HCT116 (cell line): ENCODE results near the gene SLC5A7. TPM values are rescaled to one million over a fixed set of nuclear protein-coding genes. Genes with fewer than 3 reads are reported as not detected.

Source experiments
- ATAC-seq: fragments of 200-7000 bp; cut with Tn5 transposase; 2 replicates; pipeline ENCODE4 v1.9.1; 2020; ENCODE audit warnings: mild to moderate bottlenecking, moderate library complexity
- BruUV-seq: library from RNA; stranded (reverse); fragments of 400-500 nt; replicated peaks from 2 replicates; lab custom pipeline; 2021; lab: Mats Ljungman, UMichigan
- CTCF ChIA-PET: fragments of 300-600 bp; sonication (Branson Sonifier 250); formaldehyde crosslinking; loops from one replicate; lab custom pipeline; 2021; ENCODE audit warnings: antibody characterized with exemption; lab: Charles Lee
- POLR2A ChIA-PET: fragments of 300-600, 350-600 bp; sonication (Branson Sonifier 250); formaldehyde crosslinking; loops from one replicate; lab custom pipeline; 2021; ENCODE audit warnings: antibody characterized with exemption; lab: Charles Lee
- RAD21 ChIA-PET, 2 experiments: fragments of 300-600 bp; sonication (Branson Sonifier 250); formaldehyde crosslinking; loops; one replicate each; lab custom pipeline; 2023; ENCODE audit warnings: low total read pairs in 2 of 2; ENCODE audit not compliant: uncharacterized antibody in 2 of 2, unreplicated experiment in 2 of 2, low non-redundant PET in 1 of 2; lab: Charles Lee
- DNase-seq: peaks from one replicate; pipeline ENCODE4 v3.0.0-alpha.2; 2010; ENCODE audit warnings: low read depth, low spot score
- H2AFZ ChIP-seq: fragments of 200-600 bp; shearing (Covaris generic), sonication (generic); 2 replicates; pipeline ENCODE4 v1.6.1; 2017; ENCODE audit warnings: low read depth, mixed run types, mixed read lengths, antibody characterized with exemption, low read length; ENCODE audit not compliant: poor library complexity, severe bottlenecking
- H3K27ac ChIP-seq: 2 replicates; pipeline ENCODE4 v1.5.1; 2012; ENCODE audit warnings: low read depth, low read length
- H3K27me3 ChIP-seq: fragments of 200-600 bp; sonication (generic); 2 replicates; pipeline ENCODE4 v1.6.1; 2016; ENCODE audit warnings: mixed run types, low read length, mixed read lengths; ENCODE audit not compliant: insufficient read depth
- H3K36me3 ChIP-seq, 2 experiments: fragments of 200-500 bp in 1 of 2; fragments of 200-600 bp in 1 of 2; sonication (Bioruptor generic) in 1 of 2; sonication (generic) in 1 of 2; 2 replicates each; pipeline versions ENCODE4 v1.5.1 to v1.6.1; 2014 to 2016; ENCODE audit warnings: low read length in 2 of 2, inconsistent platforms in 1 of 2, mixed read lengths in 1 of 2, mixed run types in 1 of 2; ENCODE audit not compliant: insufficient read depth in 2 of 2, control insufficient read depth in 1 of 2
- H3K4me1 ChIP-seq, 2 experiments: fragments of 200-600 bp in 1 of 2; sonication (generic) in 1 of 2; 2 replicates each; pipeline versions ENCODE4 v1.5.1 to v1.6.1; 2012 to 2017; ENCODE audit warnings: low read length in 2 of 2, inconsistent platforms in 1 of 2, mild to moderate bottlenecking in 1 of 2, mixed read lengths in 1 of 2, mixed run types in 1 of 2, moderate library complexity in 1 of 2; ENCODE audit not compliant: insufficient read depth in 2 of 2, control insufficient read depth in 1 of 2
- H3K4me2 ChIP-seq: fragments of 200-600 bp; sonication (generic); 2 replicates; pipeline ENCODE4 v1.6.1; 2017; ENCODE audit warnings: mixed run types, low read length, mixed read lengths
- H3K4me3 ChIP-seq, 2 experiments: fragments of 200-600 bp in 1 of 2; sonication (generic) in 1 of 2; replicated peaks in 1 of 2; 2 replicates each; pipeline ENCODE4 v1.5.1; 2011 to 2016; ENCODE audit warnings: low read length in 2 of 2, control low read depth in 1 of 2, low read depth in 1 of 2, mild to moderate bottlenecking in 1 of 2, mixed read lengths in 1 of 2, mixed run types in 1 of 2
- H3K79me2 ChIP-seq: fragments of 200-600 bp; sonication (generic); 2 replicates; pipeline ENCODE4 v1.6.1; 2017; ENCODE audit warnings: mild to moderate bottlenecking, mixed run types, low read length, moderate library complexity, mixed read lengths; ENCODE audit not compliant: insufficient read depth
- H3K9ac ChIP-seq: fragments of 200-600 bp; sonication (generic); 2 replicates; pipeline ENCODE4 v1.6.1; 2016; ENCODE audit warnings: low read length, mixed read lengths
- H3K9me2 ChIP-seq: fragments of 200-600 bp; sonication (generic), shearing (Covaris generic); 2 replicates; pipeline ENCODE4 v1.6.1; 2017; ENCODE audit warnings: mixed run types, mild to moderate bottlenecking, moderate library complexity; ENCODE audit not compliant: insufficient read depth
- H3K9me3 ChIP-seq, 2 experiments: fragments of 200-500 bp in 1 of 2; fragments of 200-600 bp in 1 of 2; sonication (Bioruptor generic) in 1 of 2; sonication (generic) in 1 of 2; 2 replicates each; pipeline ENCODE4 v1.6.1; 2014 to 2017; ENCODE audit warnings: low read length in 2 of 2, mixed read lengths in 2 of 2, inconsistent platforms in 1 of 2, low read depth in 1 of 2, mild to moderate bottlenecking in 1 of 2, mixed run types in 1 of 2, moderate library complexity in 1 of 2; ENCODE audit not compliant: control insufficient read depth in 1 of 2, insufficient read depth in 1 of 2
- H4K20me1 ChIP-seq: fragments of 200-600 bp; sonication (generic), shearing (Covaris generic); 2 replicates; pipeline ENCODE4 v1.6.1; 2017; ENCODE audit warnings: mixed run types, mild to moderate bottlenecking, moderate library complexity; ENCODE audit not compliant: insufficient read depth
- CBX3 ChIP-seq: IDR thresholded peaks from 2 replicates; pipeline ENCODE4 v1.6.1; 2012; ENCODE audit warnings: low read depth
- CEBPB ChIP-seq: IDR thresholded peaks from 2 replicates; pipeline ENCODE4 v1.6.1; 2012; ENCODE audit warnings: low read depth
- ELF1 ChIP-seq: IDR thresholded peaks from 2 replicates; pipeline ENCODE4 v1.6.1; 2012; ENCODE audit warnings: low read depth, borderline replicate concordance
- EZH2 ChIP-seq: fragments of 200-600 bp; sonication (generic); IDR thresholded peaks from 2 replicates; pipeline ENCODE4 v1.6.1; 2017; ENCODE audit warnings: antibody characterized with exemption, mixed run types
- EZH2phosphoT487 ChIP-seq: fragments of 200-600 bp; IDR thresholded peaks from 2 replicates; pipeline ENCODE4 v1.6.1; 2018; ENCODE audit warnings: antibody characterized with exemption, borderline replicate concordance
- FOSL1 ChIP-seq: IDR thresholded peaks from 2 replicates; pipeline ENCODE4 v1.6.1; 2012; ENCODE audit warnings: low read depth
- JUND ChIP-seq: IDR thresholded peaks from 2 replicates; pipeline ENCODE4 v1.6.1; 2012
- POLR2AphosphoS5 ChIP-seq: IDR thresholded peaks from 2 replicates; pipeline ENCODE4 v1.6.1; 2011; ENCODE audit warnings: mild to moderate bottlenecking, low read depth, low read length, moderate library complexity
- SIN3A ChIP-seq: IDR thresholded peaks from 2 replicates; pipeline ENCODE4 v1.6.1; 2012; ENCODE audit warnings: low read depth
- SRF ChIP-seq: IDR thresholded peaks from 2 replicates; pipeline ENCODE4 v1.6.1; 2012; ENCODE audit warnings: low read depth
- TCF7L2 ChIP-seq: IDR thresholded peaks from 2 replicates; pipeline ENCODE4 v1.7.0; 2011; ENCODE audit warnings: borderline replicate concordance, inconsistent platforms; ENCODE audit not compliant: insufficient read depth, insufficient read length; ENCODE audit errors: extremely low read depth
- YY1 ChIP-seq: IDR thresholded peaks from 2 replicates; pipeline ENCODE4 v1.6.1; 2011; ENCODE audit warnings: low read length, low read depth, moderate library complexity, mild to moderate bottlenecking; ENCODE audit not compliant: insufficient replicate concordance; ENCODE audit errors: extremely low read depth
- ZFX ChIP-seq: fragments of 450-650 bp; IDR thresholded peaks from 2 replicates; pipeline ENCODE4 v1.6.1; 2017
- ZNF274 ChIP-seq: fragments of 200-500 bp; sonication (Bioruptor generic); IDR thresholded peaks from 2 replicates; pipeline ENCODE4 v1.6.1; 2014; ENCODE audit warnings: mild to moderate bottlenecking, low read depth, low read length, inconsistent platforms
- intact Hi-C: fragments of 100-400 bp; cut with micrococcal nuclease; formaldehyde crosslinking; loops from 2 replicates; pipeline ENCODE4 v1.10.0; 2022
- total RNA-seq: library from RNA; stranded (reverse); gene quantifications from one replicate; pipeline ENCODE4 v1.2.1, GENCODE V29; 2021; ENCODE audit not compliant: unreplicated experiment
- TF ChIP-seq, protein P1 (sequence below): IDR thresholded peaks from 2 replicates; pipeline ENCODE4 v1.6.1; 2012
- TF ChIP-seq, protein P2 (sequence below): IDR thresholded peaks from 2 replicates; pipeline ENCODE4 v1.6.1; 2011; ENCODE audit warnings: mild to moderate bottlenecking, low read length, moderate library complexity; ENCODE audit not compliant: insufficient replicate concordance; ENCODE audit errors: extremely low read depth
- TF ChIP-seq, protein P3 (sequence below), 3 experiments: fragments of 200-600 bp in 1 of 3; sonication (generic) in 1 of 3; IDR thresholded peaks in 2 of 3; conservative IDR thresholded peaks in 1 of 3; 2 replicates each; pipeline ENCODE4 v1.5.1; 2012 to 2017; ENCODE audit warnings: low read depth in 2 of 3, low read length in 2 of 3, antibody characterized with exemption in 1 of 3, borderline replicate concordance in 1 of 3, control low read depth in 1 of 3, mild to moderate bottlenecking in 1 of 3, mixed read lengths in 1 of 3, mixed run types in 1 of 3, moderate library complexity in 1 of 3; ENCODE audit not compliant: insufficient read depth in 1 of 3
- TF ChIP-seq, protein P4 (sequence below): IDR thresholded peaks from 2 replicates; pipeline ENCODE4 v1.6.1; 2012

SLC5A7 gene
- total RNA-seq, 1 experiment from 2014 or later, result not detected

DNA sequence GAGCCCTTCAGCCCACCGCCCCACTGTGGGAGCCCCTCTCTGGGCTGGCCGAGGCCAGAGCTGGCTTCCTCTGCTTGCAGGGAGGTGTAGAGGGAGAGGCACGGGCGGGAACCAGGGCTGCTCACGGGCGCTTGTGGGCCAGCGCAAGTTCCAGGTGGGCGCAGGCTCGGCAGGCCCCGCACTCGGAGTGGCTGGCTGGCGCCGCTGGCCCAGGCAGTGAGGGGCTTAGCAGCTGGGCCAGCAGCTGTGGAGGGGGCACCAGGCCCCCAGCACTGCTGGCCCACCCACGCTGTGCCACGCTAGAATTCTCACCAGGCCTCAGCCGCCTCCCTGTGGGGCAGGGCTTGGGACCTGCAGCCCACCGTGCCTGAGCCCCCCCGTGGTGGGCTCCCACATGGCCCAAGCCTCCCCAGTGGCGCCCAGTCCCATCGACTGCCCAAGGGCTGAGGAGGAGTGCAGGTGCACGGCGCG, 45.2 kb downstream of the SLC5A7 start:
- H3K4me1 ChIP-seq, result no peaks in the 10 kb centered on the region
- TF ChIP-seq JUND (no peak), ZFX (no peak), FOSL1 (no peak), CEBPB (no peak), EZH2phosphoT487 (no peak), YY1 (no peak), POLR2AphosphoS5 (no peak), TCF7L2 (no peak), SIN3A (no peak), EZH2 (no peak), CBX3 (no peak), ZNF274 (no peak), SRF (no peak), ELF1 (no peak)
- TF ChIP-seq, protein P1, sequence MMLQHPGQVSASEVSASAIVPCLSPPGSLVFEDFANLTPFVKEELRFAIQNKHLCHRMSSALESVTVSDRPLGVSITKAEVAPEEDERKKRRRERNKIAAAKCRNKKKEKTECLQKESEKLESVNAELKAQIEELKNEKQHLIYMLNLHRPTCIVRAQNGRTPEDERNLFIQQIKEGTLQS, result no peak
- TF ChIP-seq, protein P2, sequence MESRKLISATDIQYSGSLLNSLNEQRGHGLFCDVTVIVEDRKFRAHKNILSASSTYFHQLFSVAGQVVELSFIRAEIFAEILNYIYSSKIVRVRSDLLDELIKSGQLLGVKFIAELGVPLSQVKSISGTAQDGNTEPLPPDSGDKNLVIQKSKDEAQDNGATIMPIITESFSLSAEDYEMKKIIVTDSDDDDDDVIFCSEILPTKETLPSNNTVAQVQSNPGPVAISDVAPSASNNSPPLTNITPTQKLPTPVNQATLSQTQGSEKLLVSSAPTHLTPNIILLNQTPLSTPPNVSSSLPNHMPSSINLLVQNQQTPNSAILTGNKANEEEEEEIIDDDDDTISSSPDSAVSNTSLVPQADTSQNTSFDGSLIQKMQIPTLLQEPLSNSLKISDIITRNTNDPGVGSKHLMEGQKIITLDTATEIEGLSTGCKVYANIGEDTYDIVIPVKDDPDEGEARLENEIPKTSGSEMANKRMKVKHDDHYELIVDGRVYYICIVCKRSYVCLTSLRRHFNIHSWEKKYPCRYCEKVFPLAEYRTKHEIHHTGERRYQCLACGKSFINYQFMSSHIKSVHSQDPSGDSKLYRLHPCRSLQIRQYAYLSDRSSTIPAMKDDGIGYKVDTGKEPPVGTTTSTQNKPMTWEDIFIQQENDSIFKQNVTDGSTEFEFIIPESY, result no peak
- TF ChIP-seq, protein P3, sequence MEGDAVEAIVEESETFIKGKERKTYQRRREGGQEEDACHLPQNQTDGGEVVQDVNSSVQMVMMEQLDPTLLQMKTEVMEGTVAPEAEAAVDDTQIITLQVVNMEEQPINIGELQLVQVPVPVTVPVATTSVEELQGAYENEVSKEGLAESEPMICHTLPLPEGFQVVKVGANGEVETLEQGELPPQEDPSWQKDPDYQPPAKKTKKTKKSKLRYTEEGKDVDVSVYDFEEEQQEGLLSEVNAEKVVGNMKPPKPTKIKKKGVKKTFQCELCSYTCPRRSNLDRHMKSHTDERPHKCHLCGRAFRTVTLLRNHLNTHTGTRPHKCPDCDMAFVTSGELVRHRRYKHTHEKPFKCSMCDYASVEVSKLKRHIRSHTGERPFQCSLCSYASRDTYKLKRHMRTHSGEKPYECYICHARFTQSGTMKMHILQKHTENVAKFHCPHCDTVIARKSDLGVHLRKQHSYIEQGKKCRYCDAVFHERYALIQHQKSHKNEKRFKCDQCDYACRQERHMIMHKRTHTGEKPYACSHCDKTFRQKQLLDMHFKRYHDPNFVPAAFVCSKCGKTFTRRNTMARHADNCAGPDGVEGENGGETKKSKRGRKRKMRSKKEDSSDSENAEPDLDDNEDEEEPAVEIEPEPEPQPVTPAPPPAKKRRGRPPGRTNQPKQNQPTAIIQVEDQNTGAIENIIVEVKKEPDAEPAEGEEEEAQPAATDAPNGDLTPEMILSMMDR (IDR thresholded peaks at IDR 0.05 in 2 of 3, conservative IDR thresholded peaks at IDR 0.05 in 1 of 3; ENCODE audit: borderline replicate concordance in 1 of 3, insufficient read depth in 1 of 3, low read depth in 2 of 3, low read length in 2 of 3), result no peak
- TF ChIP-seq, protein P4, sequence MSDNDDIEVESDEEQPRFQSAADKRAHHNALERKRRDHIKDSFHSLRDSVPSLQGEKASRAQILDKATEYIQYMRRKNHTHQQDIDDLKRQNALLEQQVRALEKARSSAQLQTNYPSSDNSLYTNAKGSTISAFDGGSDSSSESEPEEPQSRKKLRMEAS, result no peak
- no peaks in the 10 kb centered on the region for H4K20me1 ChIP-seq
- no peaks in the 10 kb centered on the region for H3K27me3 ChIP-seq
- RAD21 ChIA-PET, result no interaction called here
- intact Hi-C loops, result no loop called here
- H3K9ac ChIP-seq, result no peak overlapping the region
- no peaks in the 10 kb centered on the region for H3K36me3 ChIP-seq
- POLR2A ChIA-PET, result no interaction called here
- no peaks in the 10 kb centered on the region for H3K9me2 ChIP-seq
- no TSS peak for BruUV-seq
- DNase-seq (no peak), ATAC-seq (no peak)
- no peak overlapping the region for H2AFZ ChIP-seq
- no peak overlapping the region for H3K27ac ChIP-seq
- no peak overlapping the region for H3K4me2 ChIP-seq
- CTCF ChIA-PET, result no interaction called here
- H3K4me3 ChIP-seq, result no peak overlapping the region
- H3K9me3 ChIP-seq, result peaks cover 0 to 11% of the 10 kb centered on the region in 2 experiments; a peak in 1 of 4 replicates
- H3K79me2 ChIP-seq, result no peaks in the 10 kb centered on the region
